Urinary bladder (tissue), 4 donors: ENCODE results near the gene TRPC4AP. TPM values are rescaled to one million over a fixed set of nuclear protein-coding genes. Genes with fewer than 3 reads are reported as not detected.
"Not testable (repeated sequence)": the region's sequence is repeated elsewhere in the genome, so short reads cannot be mapped to it uniquely, and the experiment has no call there.

Experiments
- DNase-seq: peaks from one replicate; pipeline ENCODE4 v3.0.0-alpha.2; 2015; ENCODE audit errors: extremely low spot score
- H3K27ac ChIP-seq: one replicate; pipeline ENCODE4 v1.5.1; 2013; ENCODE audit warnings: low read depth, mild to moderate bottlenecking, moderate library complexity
- H3K36me3 ChIP-seq: one replicate; pipeline ENCODE4 v1.6.1; 2013; ENCODE audit warnings: mild to moderate bottlenecking, moderate library complexity; ENCODE audit not compliant: insufficient read depth
- H3K4me1 ChIP-seq: one replicate; pipeline ENCODE4 v1.6.1; 2013; ENCODE audit warnings: mild to moderate bottlenecking, moderate library complexity; ENCODE audit not compliant: insufficient read depth
- H3K4me3 ChIP-seq: one replicate; pipeline ENCODE4 v1.5.1; 2013; ENCODE audit warnings: low read depth, low read length
- WGBS: extraction: QIAGEN DNeasy Blood & Tissue Kit; methylation state at CpG from one replicate; pipeline ENCODE4 v1.1.7; 2013; 5-methylcytosine and 5-hydroxymethylcytosine counted together
- polyA plus RNA-seq: library from polyadenylated mRNA; stranded (reverse); fragments of 200-250 nt; gene quantifications from one replicate; pipeline ENCODE4 v1.2.3, GENCODE V29; 2013
- total RNA-seq: library from RNA; depleted of rRNA; stranded (reverse); fragments of >200 nt; gene quantifications from one replicate; pipeline ENCODE4 v1.2.3, GENCODE V29; 2014
- donor health status: healthy with polysubstance abuse.
- donor health status: healthy.

The TRPC4AP gene
- total and polyA plus RNA-seq, 2 donors = 40.0 to 52.3 TPM

DNA sequence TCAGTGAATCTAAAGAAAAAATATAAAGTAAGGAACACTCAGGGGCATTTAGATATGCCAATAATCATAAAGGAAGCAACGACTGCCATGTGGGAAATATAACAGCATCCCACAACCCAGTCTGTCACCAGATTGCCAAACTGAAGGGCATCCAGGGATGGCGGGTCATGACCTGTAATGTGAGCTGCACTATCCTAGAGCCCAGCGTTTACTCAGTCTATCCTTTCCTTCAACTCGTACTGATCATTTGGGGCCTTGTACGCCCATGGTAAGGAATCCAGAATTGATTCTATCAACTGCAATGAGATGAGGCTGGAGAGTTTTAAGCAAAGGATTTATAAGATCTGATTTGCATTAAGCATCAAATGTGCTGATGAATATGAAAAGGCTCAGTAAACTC is 5.3 kb downstream of the TRPC4AP start:
- Histone ChIP-seq H3K27ac (no peak overlapping the region), H3K36me3 (no peaks in the 10 kb centered on the region), H3K4me1 (no peaks in the 10 kb centered on the region), H3K4me3 (no peak overlapping the region)
- WGBS = 74% methylated on average over 5 of the region's 5 CpGs
- no peak for DNase-seq

- Histone ChIP-seq H3K4me1 (no peaks in the 10 kb centered on the region), H3K36me3 (no peaks in the 10 kb centered on the region), H3K4me3 (no peak overlapping the region), H3K27ac (no peak overlapping the region)
- WGBS = 95% methylated on average over 11 of the region's 11 CpGs
- no peak for DNase-seq
Measured at GRCh38 chr20:35085477-35086225, 7.0 kb downstream of the TRPC4AP start.

DNA sequence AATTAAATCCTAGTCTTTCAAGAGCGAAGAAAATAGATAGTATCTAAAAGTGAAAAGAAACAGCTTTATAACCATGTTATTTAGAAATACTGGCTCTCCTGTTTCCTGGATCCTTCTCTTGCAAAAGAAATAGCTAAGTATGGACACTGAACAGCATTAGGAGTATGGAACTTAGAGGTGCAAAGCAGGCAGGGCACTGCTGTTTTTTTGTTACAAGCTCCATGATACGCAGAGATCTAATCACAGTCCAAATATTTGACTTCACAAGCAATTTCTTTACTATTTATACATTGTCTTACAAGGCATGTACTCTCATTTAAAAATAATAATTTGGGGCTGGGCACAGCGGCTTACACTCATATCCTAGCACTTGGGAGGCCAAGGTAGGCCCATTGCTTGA is 7.6 kb downstream of the TRPC4AP start:
- no peaks in the 10 kb centered on the region for H3K36me3 ChIP-seq
- 80% methylated on average over 3 of the region's 3 CpGs for WGBS
- no peak overlapping the region for H3K27ac ChIP-seq
- no peak overlapping the region for H3K4me3 ChIP-seq
- no peaks in the 10 kb centered on the region for H3K4me1 ChIP-seq
- no peak for DNase-seq

GRCh38 chr20:35080348-35080642 is 12.3 kb downstream of the TRPC4AP start:
- whole genome bisulfite sequencing = 72% methylated on average over 5 of the region's 5 CpGs

GRCh38 chr20:35079472-35080347 is 12.9 kb downstream of the TRPC4AP start:
- Histone ChIP-seq H3K36me3 (peaks cover 6% of the 10 kb centered on the region), H3K4me1 (no peaks in the 10 kb centered on the region)

More at GRCh38 chr20:35080348-35080642, 12.3 kb downstream of the TRPC4AP start:
- not testable (repeated sequence) for H3K4me3 ChIP-seq, H3K36me3 ChIP-seq, H3K27ac ChIP-seq, H3K4me1 ChIP-seq, DNase-seq

GRCh38 chr20:35077872-35078271 is 14.7 kb downstream of the TRPC4AP start:
- H3K27ac ChIP-seq = no peak overlapping the region
- no peaks in the 10 kb centered on the region for H3K4me1 ChIP-seq
- H3K36me3 ChIP-seq = peaks cover 6% of the 10 kb centered on the region
- 95% methylated on average over 5 of the region's 5 CpGs for WGBS
- H3K4me3 ChIP-seq = no peak overlapping the region
- no peak for DNase-seq

More at GRCh38 chr20:35079472-35080347, 12.9 kb downstream of the TRPC4AP start:
- Histone ChIP-seq H3K4me3 (no peak overlapping the region), H3K27ac (no peak overlapping the region)
- no peak for DNase-seq
- 92% methylated on average over 8 of the region's 8 CpGs for WGBS

GRCh38 chr20:35077341-35077740 is 15.3 kb downstream of the TRPC4AP start:
- DNase-seq = no peak
- 98% methylated on average over 5 of the region's 5 CpGs for WGBS
- Histone ChIP-seq H3K36me3 (peaks cover 6% of the 10 kb centered on the region), H3K4me3 (no peak overlapping the region), H3K27ac (no peak overlapping the region), H3K4me1 (no peaks in the 10 kb centered on the region)

DNA sequence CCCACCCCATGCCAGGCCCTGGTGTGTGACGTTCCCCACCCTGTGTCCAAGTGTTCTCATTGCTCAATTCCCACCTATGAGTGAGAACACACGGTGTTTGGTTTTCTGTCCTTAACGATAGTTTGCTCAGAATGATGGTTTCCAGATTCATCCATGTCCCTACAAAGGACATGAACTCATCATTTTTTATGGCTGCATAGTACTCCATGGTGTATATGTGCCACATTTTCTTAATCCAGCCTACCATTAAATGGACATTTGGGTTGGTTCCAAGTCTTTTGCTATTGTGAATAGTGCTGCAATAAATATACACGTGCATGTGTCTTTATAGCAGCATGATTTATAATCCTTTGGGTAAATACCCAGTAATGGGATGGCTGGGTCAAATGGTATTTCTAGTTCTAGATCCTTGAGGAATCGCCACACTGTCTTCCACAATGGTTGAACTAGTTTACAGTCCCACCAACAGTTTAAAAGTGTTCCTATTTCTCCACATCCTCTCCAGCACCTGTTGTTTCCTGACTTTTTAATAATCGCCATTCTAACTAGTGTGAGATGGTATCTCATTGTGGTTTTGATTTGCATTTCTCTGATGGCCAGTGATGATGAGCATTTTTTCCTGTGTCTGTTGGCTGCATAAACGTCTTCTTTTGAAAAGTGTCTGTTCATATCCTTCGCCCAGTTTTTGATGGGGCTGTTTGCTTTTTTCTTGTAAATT is 21.0 kb downstream of the TRPC4AP start:
- H3K36me3 ChIP-seq, H3K27ac ChIP-seq, H3K4me1 ChIP-seq, H3K4me3 ChIP-seq, DNase-seq: not testable (repeated sequence)
- WGBS = 92% methylated on average over 8 of the region's 8 CpGs

DNA sequence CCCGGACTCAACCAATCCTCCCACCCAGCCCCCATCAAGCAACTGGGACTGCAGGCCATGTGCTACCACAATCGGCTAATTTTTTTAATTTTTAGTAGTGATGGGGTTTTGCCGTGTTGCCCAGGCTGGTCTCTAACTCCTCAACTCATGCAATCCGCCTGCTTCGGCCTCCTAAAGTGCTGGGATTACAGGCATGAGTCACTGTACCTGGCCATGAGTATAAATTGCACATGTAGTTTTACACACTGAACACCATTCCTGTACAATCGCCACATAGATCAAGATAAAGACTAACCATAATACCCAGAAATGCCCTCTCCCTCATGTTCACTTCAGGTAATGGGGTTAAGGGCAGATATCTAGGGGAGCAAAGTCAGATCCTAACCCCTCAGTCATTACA is 26.4 kb downstream of the TRPC4AP start:
- Histone ChIP-seq H3K27ac (no peak overlapping the region), H3K4me1 (no peaks in the 10 kb centered on the region), H3K4me3 (no peak overlapping the region), H3K36me3 (peaks cover 2% of the 10 kb centered on the region)
- 87% methylated on average over 6 of the region's 6 CpGs for WGBS
- DNase-seq = no peak

- peaks cover 2% of the 10 kb centered on the region for H3K36me3 ChIP-seq
- no peak overlapping the region for H3K27ac ChIP-seq
- no peaks in the 10 kb centered on the region for H3K4me1 ChIP-seq
- no peak overlapping the region for H3K4me3 ChIP-seq
- no peak for DNase-seq
Measured at GRCh38 chr20:35065181-35065580, 27.4 kb downstream of the TRPC4AP start.

DNA sequence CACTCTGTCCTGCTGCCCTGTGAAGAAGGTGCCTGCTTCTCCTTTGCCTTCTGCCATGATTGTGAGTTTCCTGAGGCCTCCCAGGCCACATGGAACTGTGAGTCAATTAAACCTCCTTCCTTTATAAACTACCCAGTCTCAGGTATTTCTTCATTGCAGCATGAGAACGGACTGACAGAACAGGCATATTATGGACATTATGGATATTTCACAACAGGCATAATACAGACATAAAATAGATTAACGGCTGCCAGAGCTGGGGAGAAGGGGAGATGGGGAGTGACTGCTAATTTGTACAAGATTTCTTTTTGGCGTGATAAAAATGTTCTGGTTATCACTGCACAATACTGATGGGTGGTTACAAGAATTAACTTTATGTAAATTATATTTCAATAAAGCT is 29.4 kb downstream of the TRPC4AP start:
- DNase-seq = no peak
- Histone ChIP-seq H3K4me3 (no peak overlapping the region), H3K27ac (no peak overlapping the region), H3K4me1 (no peaks in the 10 kb centered on the region), H3K36me3 (peaks cover 2% of the 10 kb centered on the region)
- 90% methylated on average over 3 of the region's 3 CpGs for WGBS

GRCh38 chr20:35062478-35062877 is 30.1 kb downstream of the TRPC4AP start:
- no peak for DNase-seq
- WGBS = 94% methylated on average over 3 of the region's 3 CpGs
- peaks cover 2% of the 10 kb centered on the region for H3K36me3 ChIP-seq
- H3K27ac ChIP-seq = no peak overlapping the region
- H3K4me3 ChIP-seq = no peak overlapping the region
- no peaks in the 10 kb centered on the region for H3K4me1 ChIP-seq

DNA sequence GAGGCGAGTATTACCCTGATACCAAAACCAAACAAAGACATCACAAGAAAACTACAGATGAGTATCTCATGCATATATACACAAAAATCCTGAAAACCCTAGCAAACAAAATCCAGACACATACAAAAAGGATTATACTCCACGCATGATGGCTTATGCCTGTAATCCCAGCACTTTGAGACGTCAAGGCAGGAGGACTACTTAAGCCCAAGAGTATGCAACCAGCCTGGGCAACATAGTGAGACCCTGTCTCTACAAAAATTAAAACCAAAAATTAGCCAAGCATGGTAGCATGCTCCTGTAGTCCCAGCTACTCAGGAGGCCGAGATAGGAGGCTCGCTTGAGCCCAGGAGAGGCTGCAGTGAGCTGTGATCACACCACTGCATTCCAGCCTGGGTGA is 32.4 kb downstream of the TRPC4AP start:
- Histone ChIP-seq H3K27ac (no peak overlapping the region), H3K4me3 (no peak overlapping the region), H3K36me3 (peaks cover 2% of the 10 kb centered on the region), H3K4me1 (peaks cover 2% of the 10 kb centered on the region)
- DNase-seq = no peak
- 94% methylated on average over 5 of the region's 5 CpGs for WGBS

DNA sequence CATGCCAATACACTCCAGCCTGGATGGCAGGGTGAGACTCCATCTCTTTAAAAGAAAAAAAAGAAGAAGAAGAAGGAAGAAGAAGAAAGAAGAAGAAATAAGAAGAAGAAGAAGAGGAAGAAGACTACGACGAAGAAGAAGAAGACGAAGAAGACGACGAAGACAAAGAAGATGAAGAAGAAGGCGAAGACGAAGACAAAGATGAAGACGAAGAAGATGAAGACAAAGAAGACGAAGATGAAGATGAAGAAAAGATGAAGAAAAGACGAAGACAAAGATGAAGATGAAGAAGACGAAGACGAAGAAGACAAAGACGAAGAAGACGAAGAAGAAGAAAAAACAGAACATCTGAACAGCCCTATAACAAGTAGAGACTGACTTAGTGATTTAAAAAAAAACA is 33.0 kb downstream of the TRPC4AP start:
- DNase-seq = no peak
- peaks cover 2% of the 10 kb centered on the region for H3K36me3 ChIP-seq
- peaks cover 2% of the 10 kb centered on the region for H3K4me1 ChIP-seq
- WGBS = 96% methylated on average over 14 of the region's 14 CpGs
- no peak overlapping the region for H3K27ac ChIP-seq
- H3K4me3 ChIP-seq = no peak overlapping the region
